WI38 (cell line): Measurements from ENCODE around the gene KLHL29.
A peak's percentile ranks its signal among the peaks of the same experiment; 100 is the strongest.

Experiments
- H3K4me3 ChIP-seq: 2 replicates; pipeline ENCODE4 v1.5.1; 2011; ENCODE audit warnings: low read depth, mild to moderate bottlenecking, control low read depth, low read length
- TF ChIP-seq, protein P1 (sequence below): IDR thresholded peaks from 2 replicates; pipeline ENCODE4 v1.5.1; 2012; ENCODE audit warnings: low read depth, mild to moderate bottlenecking, control low read depth, low read length

The KLHL29 gene

DNA sequence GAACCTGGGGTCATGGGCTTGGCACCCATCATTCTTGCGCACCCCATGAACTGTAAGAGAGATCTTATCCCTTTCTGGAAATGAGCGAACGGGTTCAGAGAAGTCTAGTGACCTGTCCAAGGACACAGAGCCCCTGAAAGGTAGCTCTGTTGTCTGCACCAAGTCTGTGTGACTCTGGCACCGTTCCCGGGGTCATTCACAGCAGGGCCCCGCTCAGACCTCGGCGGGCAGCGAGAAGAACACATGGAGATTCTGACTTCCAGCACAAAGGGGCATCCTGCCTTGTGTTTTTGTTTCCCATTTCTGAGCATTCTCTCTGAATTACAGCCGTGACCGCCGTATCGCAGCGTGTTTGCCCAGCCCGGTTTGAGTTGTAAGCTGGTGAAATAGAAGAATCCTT, 231.7 kb downstream of the KLHL29 start:
- no peak overlapping the region for H3K4me3 ChIP-seq
- TF ChIP-seq, protein P1, sequence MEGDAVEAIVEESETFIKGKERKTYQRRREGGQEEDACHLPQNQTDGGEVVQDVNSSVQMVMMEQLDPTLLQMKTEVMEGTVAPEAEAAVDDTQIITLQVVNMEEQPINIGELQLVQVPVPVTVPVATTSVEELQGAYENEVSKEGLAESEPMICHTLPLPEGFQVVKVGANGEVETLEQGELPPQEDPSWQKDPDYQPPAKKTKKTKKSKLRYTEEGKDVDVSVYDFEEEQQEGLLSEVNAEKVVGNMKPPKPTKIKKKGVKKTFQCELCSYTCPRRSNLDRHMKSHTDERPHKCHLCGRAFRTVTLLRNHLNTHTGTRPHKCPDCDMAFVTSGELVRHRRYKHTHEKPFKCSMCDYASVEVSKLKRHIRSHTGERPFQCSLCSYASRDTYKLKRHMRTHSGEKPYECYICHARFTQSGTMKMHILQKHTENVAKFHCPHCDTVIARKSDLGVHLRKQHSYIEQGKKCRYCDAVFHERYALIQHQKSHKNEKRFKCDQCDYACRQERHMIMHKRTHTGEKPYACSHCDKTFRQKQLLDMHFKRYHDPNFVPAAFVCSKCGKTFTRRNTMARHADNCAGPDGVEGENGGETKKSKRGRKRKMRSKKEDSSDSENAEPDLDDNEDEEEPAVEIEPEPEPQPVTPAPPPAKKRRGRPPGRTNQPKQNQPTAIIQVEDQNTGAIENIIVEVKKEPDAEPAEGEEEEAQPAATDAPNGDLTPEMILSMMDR = no peak

- no peak overlapping the region for H3K4me3 ChIP-seq
- TF ChIP-seq, protein P1 = peak; percentile 29; the same call in 1 of the 2 replicates
Measured at GRCh38 chr2:23617167-23617810, 232.3 kb downstream of the KLHL29 start.

DNA sequence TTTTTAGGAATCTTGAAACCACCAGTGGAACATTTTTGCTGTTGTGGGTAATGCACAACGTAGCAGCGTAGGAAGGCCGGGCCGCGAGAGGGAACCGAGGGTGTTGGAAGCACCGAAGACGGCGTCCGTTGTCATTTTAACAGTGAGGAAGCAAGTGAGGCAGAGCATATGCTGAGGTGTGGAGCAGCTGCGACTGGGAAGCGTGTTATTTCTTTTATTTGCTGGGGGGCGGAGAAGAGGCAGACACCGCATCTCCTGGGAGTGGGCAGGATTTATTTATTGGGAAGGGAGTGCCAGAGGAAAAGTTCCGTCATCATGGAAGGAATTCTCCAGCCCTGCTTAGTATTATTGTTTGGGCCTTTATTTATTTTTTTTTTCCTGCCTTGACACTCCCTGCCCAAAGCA, 232.8 kb downstream of the KLHL29 start:
- no peak overlapping the region for H3K4me3 ChIP-seq
- TF ChIP-seq, protein P1 = no peak

DNA sequence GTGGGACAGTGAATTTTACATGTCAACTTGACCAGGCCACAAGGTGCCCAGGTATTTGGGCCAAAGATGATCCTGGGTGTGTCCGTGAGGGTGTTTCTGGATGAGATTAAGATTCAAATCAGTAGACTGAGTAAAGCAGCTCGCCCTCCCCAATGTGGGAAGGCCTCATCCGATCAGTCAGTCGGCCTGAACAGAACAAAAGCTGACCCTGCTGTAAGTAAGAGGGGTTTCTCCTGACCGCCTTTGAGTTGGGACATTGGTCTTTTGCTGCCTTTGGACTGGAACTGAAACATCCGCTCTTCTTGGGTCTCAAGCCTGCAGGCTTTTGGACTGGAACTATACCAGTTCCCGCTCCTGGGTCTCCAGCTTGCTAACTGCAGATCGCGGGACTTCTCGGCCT, 233.3 kb downstream of the KLHL29 start:
- TF ChIP-seq, protein P1 = no peak

DNA sequence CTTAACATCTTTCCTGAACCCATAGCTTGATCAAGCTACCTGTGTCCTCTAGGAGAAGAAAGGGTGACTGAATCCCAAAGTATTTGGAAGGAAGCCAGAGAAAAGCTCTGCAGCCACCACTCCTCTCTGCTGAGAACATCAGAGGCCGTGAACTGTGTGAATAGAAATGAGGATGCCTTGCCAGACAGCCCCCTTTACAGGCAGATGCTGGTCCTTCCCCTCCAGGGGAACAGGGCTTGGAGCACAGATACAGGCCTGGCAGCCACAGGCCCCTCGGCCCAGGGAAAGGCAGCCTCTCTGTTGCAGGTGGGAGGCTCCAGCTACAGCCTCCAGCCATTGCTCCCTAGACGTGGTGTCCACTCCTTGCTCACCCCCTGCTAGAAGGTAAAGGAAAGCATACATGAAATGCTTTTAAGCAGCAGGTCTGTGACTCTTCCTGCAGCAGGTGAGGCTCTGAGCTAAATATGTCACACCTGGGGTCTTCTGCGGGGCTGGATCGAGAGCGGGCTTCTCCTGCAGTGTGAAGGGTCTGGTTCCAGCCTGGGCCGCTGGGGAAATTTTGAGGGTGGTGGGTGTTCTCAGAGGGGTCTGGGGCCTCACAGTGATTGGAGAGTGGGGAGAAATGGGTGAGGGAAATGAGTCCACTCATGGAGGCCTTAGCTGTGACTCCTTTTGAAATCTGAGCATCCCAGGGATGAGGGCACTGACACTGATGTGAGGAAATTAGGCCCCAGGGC, 234.0 kb downstream of the KLHL29 start:
- TF ChIP-seq, protein P1 = no peak
- no peak overlapping the region for H3K4me3 ChIP-seq

More for the DNA sequence above, 233.3 kb downstream of the KLHL29 start:
- H3K4me3 ChIP-seq = no peak overlapping the region

DNA sequence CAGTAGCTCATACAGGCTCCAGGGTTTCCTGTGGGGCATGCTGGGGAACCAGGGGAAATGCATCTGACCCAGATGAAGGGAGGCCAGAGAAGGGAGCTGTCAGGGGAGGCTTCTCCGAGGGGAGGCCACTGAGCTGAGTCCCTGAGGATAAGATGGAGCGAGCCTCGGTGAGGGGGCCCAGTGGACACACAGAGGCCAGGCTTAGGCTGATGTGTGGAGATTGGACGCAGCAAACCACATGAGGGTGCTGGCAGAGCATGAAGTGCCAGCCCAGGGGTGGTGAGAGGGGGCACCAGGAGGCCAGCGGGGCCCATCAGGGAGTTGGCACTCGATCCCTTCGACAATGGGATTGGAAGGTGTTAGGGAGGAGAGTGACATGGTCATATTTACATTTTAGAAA, 235.0 kb downstream of the KLHL29 start:
- TF ChIP-seq, protein P1 = no peak
- H3K4me3 ChIP-seq = no peak overlapping the region

GRCh38 chr2:23620841-23621341, 235.9 kb downstream of the KLHL29 start:
- TF ChIP-seq, protein P1 = no peak
- H3K4me3 ChIP-seq = no peak overlapping the region
